Measurements from ENCODE around the gene IL13.

The IL13 gene

DNA sequence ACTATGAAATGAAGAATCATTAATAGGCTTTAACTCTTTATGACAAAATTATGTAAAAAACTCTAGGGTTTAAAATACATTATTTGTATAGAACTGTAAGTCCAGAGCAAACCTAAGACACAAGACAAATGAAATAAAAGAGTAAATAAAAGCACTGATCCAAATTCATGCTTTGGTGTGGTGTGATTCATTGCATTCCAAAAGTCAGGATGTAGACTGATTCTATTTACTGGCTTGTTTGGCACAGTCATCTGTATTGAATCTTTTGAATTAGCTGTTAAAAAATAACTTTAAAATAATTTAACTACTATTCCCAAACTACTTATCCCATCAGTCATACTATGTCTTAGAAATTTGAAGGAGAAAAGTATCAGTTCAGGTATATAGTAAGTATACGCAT lies 46.9 kb downstream of the IL13 start:
- H3K36me3 ChIP-seq (ENCODE audit: control insufficient read depth in 1 of 2, insufficient read depth in 2 of 2, low read length in 2 of 2), result peaks cover 2 to 6% of the 10 kb centered on the region in 2 experiments
- H3K4me1 ChIP-seq (ENCODE audit: control insufficient read depth in 1 of 2, insufficient read depth in 2 of 2, low read length in 2 of 2), result no peaks in the 10 kb centered on the region
- H3K23ac ChIP-seq (ENCODE audit: low read length), result no peak overlapping the region
- no peaks in the 10 kb centered on the region for H3K27me3 ChIP-seq (ENCODE audit: insufficient read depth, low read length)
- no peak overlapping the region for H4K12ac ChIP-seq (ENCODE audit: low read depth, low read length)
- no peak overlapping the region for H3K9ac ChIP-seq (ENCODE audit: low read length)
- H3K9me3 ChIP-seq (ENCODE audit: insufficient read depth, low read depth, low read length), result no peaks in the 10 kb centered on the region
- no peak overlapping the region for H2BK12ac ChIP-seq (ENCODE audit: low read length)
- no peak overlapping the region for H3K27ac ChIP-seq (ENCODE audit: low read depth, low read length)
- no peaks in the 10 kb centered on the region for H3K79me2 ChIP-seq (ENCODE audit: control insufficient read depth, insufficient read depth, low read length, poor library complexity)
- no peak overlapping the region for H3K18ac ChIP-seq (ENCODE audit: low read length)
- DNase-seq, result no peak
- H4K8ac ChIP-seq (ENCODE audit: low read depth, low read length), result no peak overlapping the region
- H4K91ac ChIP-seq (ENCODE audit: low read depth, low read length), result no peak overlapping the region
- no peak overlapping the region for H3K14ac ChIP-seq (ENCODE audit: low read length)
- no peak overlapping the region for H2BK120ac ChIP-seq (ENCODE audit: insufficient read depth, low read length, poor library complexity)
- H2AK5ac ChIP-seq (ENCODE audit: low read length), result no peak overlapping the region
- no peak overlapping the region for H2BK5ac ChIP-seq (ENCODE audit: low read depth, low read length, poor library complexity)
- no peak overlapping the region for H2AFZ ChIP-seq (ENCODE audit: insufficient read depth, low read length, poor library complexity)
- H3K4me2 ChIP-seq (ENCODE audit: low read length), result no peak overlapping the region
- H3K4ac ChIP-seq (ENCODE audit: low read depth, low read length), result no peak overlapping the region
- no CpG with 5 or more reads among the region's 1 CpG for WGBS (ENCODE audit: extremely low coverage, insufficient coverage, insufficient read length)
- no peak overlapping the region for H3K4me3 ChIP-seq (ENCODE audit: low read depth, low read length)
- H3K79me1 ChIP-seq (ENCODE audit: low read length), result no peaks in the 10 kb centered on the region

DNA sequence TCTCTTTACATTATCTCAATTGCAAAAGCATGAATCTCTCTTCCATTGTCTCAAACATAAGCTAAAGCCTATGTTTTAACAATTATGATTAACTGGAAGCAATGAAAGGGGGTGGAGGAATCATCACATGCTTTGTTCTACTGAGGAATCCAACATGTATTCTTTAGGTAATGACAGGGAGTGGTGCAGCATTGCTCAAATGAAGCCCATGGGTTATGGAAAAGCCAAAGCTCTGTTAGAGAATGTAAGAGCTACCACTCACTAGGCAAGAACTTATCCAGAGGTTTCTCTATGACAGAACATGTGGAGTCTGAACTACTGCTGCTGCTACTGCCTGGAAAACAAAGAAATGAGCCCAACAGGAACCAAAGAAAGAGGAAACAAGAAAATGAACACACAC lies 50.7 kb downstream of the IL13 start:
- Histone ChIP-seq H3K9me3 (ENCODE audit: insufficient read depth, low read depth, low read length) (no peaks in the 10 kb centered on the region), H3K4me3 (ENCODE audit: low read depth, low read length) (no peak overlapping the region), H3K23ac (ENCODE audit: low read length) (no peak overlapping the region), H2BK5ac (ENCODE audit: low read depth, low read length, poor library complexity) (no peak overlapping the region), H3K4ac (ENCODE audit: low read depth, low read length) (no peak overlapping the region), H2AFZ (ENCODE audit: insufficient read depth, low read length, poor library complexity) (no peak overlapping the region), H2BK120ac (ENCODE audit: insufficient read depth, low read length, poor library complexity) (no peak overlapping the region), H3K9ac (ENCODE audit: low read length) (no peak overlapping the region), H2BK12ac (ENCODE audit: low read length) (no peak overlapping the region), H3K27me3 (ENCODE audit: insufficient read depth, low read length) (no peaks in the 10 kb centered on the region), H4K8ac (ENCODE audit: low read depth, low read length) (no peak overlapping the region), H2AK5ac (ENCODE audit: low read length) (no peak overlapping the region), H3K36me3 (ENCODE audit: control insufficient read depth in 1 of 2, insufficient read depth in 2 of 2, low read length in 2 of 2) (no peaks in the 10 kb centered on the region), H3K14ac (ENCODE audit: low read length) (no peak overlapping the region), H3K4me1 (ENCODE audit: control insufficient read depth in 1 of 2, insufficient read depth in 2 of 2, low read length in 2 of 2) (no peaks in the 10 kb centered on the region), H4K12ac (ENCODE audit: low read depth, low read length) (no peak overlapping the region), H3K18ac (ENCODE audit: low read length) (no peak overlapping the region), H3K79me2 (ENCODE audit: control insufficient read depth, insufficient read depth, low read length, poor library complexity) (no peaks in the 10 kb centered on the region), H4K91ac (ENCODE audit: low read depth, low read length) (no peak overlapping the region), H3K27ac (ENCODE audit: low read depth, low read length) (no peak overlapping the region), H3K79me1 (ENCODE audit: low read length) (no peaks in the 10 kb centered on the region), H3K4me2 (ENCODE audit: low read length) (no peak overlapping the region)
- DNase-seq, result no peak
